ENCODE data around the gene HIVEP3.

DNA sequence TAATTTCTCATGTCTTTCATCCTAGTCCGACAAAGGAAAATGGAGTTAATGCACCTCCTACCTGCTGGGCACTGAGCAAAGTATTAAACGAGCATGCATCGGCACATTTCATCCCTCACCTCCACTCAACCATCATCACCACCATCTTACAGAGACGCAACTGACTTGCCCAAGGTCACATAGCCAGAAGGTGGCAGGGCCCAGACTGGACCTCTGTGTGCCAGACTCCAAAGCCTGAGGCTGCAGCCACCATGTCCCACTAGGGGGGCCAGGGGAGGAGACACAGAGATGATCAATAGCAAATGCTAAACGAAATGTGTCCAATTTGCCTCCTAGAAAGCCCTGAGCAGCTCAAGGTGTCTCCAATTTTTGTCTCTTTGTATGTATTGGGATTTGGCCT lies 270.5 kb downstream of the HIVEP3 start:
- TF ChIP-seq, protein P1, sequence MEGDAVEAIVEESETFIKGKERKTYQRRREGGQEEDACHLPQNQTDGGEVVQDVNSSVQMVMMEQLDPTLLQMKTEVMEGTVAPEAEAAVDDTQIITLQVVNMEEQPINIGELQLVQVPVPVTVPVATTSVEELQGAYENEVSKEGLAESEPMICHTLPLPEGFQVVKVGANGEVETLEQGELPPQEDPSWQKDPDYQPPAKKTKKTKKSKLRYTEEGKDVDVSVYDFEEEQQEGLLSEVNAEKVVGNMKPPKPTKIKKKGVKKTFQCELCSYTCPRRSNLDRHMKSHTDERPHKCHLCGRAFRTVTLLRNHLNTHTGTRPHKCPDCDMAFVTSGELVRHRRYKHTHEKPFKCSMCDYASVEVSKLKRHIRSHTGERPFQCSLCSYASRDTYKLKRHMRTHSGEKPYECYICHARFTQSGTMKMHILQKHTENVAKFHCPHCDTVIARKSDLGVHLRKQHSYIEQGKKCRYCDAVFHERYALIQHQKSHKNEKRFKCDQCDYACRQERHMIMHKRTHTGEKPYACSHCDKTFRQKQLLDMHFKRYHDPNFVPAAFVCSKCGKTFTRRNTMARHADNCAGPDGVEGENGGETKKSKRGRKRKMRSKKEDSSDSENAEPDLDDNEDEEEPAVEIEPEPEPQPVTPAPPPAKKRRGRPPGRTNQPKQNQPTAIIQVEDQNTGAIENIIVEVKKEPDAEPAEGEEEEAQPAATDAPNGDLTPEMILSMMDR (conservative IDR thresholded peaks at IDR 0.05), result no peak
- TF ChIP-seq EZH2 (IDR thresholded peaks at IDR 0.05; ENCODE audit: low read depth), result no peak
